Umbilical cord (tissue), 1 donor: Measurements from ENCODE around the gene CDK1. TPM values are rescaled to one million over a fixed set of nuclear protein-coding genes. Genes with fewer than 3 reads are reported as not detected.

Experiments used
- total RNA-seq: library from RNA; depleted of rRNA; stranded (reverse); fragments of >200 nt; gene quantifications from one replicate; pipeline ENCODE4 v1.2.3, GENCODE V29; 2014; ENCODE audit warnings: low replicate concordance; ENCODE audit not compliant: insufficient read depth

The CDK1 gene
- total RNA-seq, 1 donor from 2014 or later: 19.3 TPM

Other genes with a start within 250 kb of the CDK1 start
- gene RHOBTB1, start 165.7 kb downstream of the CDK1 start, total RNA-seq: 33.9 TPM